Measurements from ENCODE around the gene AKAP6.

DNA sequence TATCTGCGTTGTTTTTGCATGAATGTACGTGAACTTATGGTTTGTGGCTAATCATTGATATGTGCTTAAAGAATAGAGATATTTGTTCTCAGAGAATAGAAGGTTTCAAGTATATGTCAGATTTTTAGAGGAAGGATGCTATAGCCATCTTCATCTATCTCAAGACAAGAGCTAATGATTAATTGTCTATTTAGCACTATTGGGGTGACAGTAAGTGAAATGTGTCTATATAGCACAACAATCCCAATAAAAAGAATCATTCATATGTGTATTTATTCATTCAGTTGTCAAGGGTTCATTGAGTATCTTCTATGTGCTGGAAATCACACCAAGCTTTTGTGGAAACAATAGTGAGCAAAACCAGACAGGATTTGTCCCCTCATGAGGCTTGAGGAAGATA, 310.1 kb downstream of the AKAP6 start:
- TF ChIP-seq POLR2A (IDR thresholded peaks at IDR 0.05): no peak
- TF ChIP-seq, protein P1, sequence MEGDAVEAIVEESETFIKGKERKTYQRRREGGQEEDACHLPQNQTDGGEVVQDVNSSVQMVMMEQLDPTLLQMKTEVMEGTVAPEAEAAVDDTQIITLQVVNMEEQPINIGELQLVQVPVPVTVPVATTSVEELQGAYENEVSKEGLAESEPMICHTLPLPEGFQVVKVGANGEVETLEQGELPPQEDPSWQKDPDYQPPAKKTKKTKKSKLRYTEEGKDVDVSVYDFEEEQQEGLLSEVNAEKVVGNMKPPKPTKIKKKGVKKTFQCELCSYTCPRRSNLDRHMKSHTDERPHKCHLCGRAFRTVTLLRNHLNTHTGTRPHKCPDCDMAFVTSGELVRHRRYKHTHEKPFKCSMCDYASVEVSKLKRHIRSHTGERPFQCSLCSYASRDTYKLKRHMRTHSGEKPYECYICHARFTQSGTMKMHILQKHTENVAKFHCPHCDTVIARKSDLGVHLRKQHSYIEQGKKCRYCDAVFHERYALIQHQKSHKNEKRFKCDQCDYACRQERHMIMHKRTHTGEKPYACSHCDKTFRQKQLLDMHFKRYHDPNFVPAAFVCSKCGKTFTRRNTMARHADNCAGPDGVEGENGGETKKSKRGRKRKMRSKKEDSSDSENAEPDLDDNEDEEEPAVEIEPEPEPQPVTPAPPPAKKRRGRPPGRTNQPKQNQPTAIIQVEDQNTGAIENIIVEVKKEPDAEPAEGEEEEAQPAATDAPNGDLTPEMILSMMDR (IDR thresholded peaks at IDR 0.05): no peak

Measured in right lobe of liver (tissue), 4 donors.